NB4 (cell line): ENCODE results near the gene HOXB3.

Experiments used
- POLR2A ChIP-seq: IDR thresholded peaks from 2 replicates; pipeline ENCODE4 v1.6.1; 2011; ENCODE audit warnings: mild to moderate bottlenecking; ENCODE audit not compliant: insufficient read length; ENCODE audit errors: extremely low read depth
- TF ChIP-seq, protein P1 (sequence below): IDR thresholded peaks from one replicate; pipeline ENCODE4 v1.5.1; 2012; ENCODE audit warnings: low read depth, low read length

DNA sequence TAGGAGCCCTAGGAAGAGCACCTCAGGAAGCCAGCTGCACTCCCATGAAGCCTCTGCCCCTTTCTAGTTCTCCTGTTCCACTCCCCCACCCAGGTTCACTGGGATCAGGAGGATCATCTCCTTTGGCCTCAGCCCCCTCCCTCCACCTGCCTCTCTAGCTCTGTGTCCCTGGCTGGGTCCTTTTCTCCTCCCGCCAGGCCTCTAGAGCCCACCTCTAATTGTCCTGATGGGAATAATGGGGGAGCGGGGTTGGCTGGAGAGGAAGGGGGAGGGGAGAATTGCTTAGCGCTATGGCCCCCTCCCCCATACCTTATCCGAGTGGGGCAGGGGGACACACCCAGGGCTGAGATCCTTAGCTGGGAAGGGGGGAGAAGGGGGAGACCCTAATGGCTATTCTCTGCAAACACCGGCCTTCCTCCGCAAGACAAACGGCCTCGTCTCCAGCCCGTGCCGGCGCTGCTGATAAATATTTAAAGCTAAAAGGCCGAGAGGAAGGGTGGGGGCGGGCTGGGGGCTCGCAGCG is 19.8 kb upstream of the HOXB3 start:
- TF ChIP-seq POLR2A = no peak
- TF ChIP-seq, protein P1, sequence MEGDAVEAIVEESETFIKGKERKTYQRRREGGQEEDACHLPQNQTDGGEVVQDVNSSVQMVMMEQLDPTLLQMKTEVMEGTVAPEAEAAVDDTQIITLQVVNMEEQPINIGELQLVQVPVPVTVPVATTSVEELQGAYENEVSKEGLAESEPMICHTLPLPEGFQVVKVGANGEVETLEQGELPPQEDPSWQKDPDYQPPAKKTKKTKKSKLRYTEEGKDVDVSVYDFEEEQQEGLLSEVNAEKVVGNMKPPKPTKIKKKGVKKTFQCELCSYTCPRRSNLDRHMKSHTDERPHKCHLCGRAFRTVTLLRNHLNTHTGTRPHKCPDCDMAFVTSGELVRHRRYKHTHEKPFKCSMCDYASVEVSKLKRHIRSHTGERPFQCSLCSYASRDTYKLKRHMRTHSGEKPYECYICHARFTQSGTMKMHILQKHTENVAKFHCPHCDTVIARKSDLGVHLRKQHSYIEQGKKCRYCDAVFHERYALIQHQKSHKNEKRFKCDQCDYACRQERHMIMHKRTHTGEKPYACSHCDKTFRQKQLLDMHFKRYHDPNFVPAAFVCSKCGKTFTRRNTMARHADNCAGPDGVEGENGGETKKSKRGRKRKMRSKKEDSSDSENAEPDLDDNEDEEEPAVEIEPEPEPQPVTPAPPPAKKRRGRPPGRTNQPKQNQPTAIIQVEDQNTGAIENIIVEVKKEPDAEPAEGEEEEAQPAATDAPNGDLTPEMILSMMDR = no peak
